ENCODE results near the gene CITED2.
"Not testable (repeated sequence)": the region's sequence is repeated elsewhere in the genome, so short reads cannot be mapped to it uniquely, and the experiment has no call there.

The CITED2 gene

DNA sequence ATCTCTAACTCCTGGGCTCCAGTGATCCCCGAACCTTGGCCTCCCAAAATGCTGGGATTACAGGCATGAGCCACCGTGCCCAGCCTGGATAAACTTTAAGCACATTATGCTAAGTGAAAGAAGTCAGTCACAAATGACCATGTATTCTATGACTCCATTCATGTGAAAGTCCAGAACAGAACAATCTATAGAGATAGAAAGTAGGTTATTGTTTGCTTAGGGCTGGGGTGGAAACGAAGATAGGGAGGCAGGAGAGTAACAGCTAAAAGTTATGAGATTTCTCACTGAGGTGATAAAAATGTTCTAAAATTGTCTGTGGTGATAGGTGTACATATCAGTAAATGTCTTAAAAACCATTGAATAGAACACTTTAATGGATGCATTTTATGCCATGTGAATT is 40.9 kb upstream of the CITED2 start:
- Histone ChIP-seq H3K27ac (no peak overlapping the region), H3K4me3 (ENCODE audit: low read depth, low read length) (no peak overlapping the region), H3K36me3 (replicated peaks) (no peaks in the 10 kb centered on the region), H3K27me3 (replicated peaks) (no peaks in the 10 kb centered on the region)
- TF ChIP-seq, protein P1, sequence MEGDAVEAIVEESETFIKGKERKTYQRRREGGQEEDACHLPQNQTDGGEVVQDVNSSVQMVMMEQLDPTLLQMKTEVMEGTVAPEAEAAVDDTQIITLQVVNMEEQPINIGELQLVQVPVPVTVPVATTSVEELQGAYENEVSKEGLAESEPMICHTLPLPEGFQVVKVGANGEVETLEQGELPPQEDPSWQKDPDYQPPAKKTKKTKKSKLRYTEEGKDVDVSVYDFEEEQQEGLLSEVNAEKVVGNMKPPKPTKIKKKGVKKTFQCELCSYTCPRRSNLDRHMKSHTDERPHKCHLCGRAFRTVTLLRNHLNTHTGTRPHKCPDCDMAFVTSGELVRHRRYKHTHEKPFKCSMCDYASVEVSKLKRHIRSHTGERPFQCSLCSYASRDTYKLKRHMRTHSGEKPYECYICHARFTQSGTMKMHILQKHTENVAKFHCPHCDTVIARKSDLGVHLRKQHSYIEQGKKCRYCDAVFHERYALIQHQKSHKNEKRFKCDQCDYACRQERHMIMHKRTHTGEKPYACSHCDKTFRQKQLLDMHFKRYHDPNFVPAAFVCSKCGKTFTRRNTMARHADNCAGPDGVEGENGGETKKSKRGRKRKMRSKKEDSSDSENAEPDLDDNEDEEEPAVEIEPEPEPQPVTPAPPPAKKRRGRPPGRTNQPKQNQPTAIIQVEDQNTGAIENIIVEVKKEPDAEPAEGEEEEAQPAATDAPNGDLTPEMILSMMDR (IDR thresholded peaks at IDR 0.05; ENCODE audit: low read depth, low read length, missing control alignments) = no peak
- in situ Hi-C loops (cut with HindIII; ENCODE audit: low pct_ligation_motif_present, low sequenced_read_pairs) = no loop called here
- no peak for DNase-seq

DNA sequence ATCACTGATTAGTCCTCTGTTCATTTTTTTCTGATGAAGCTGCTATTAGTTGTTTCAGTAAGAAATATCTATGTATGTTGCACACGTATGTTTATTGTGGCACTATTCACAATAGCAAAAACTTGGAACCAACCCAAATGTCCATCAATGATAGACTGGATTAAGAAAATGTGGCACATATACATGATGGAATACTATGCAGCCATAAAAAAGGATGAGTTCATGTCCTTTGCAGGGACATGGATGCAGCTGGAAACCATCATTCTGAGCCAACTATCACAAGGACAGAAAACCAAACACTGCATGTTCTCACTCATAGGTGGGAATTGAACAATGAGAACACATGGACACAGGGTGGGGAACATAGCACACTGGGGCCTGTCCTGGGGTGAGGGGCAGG is 37.7 kb upstream of the CITED2 start:
- in situ Hi-C loops (cut with HindIII; ENCODE audit: low pct_ligation_motif_present, low sequenced_read_pairs); H3K4me3 ChIP-seq (ENCODE audit: low read depth, low read length); H3K36me3 ChIP-seq (replicated peaks); DNase-seq; H3K27me3 ChIP-seq (replicated peaks); H3K27ac ChIP-seq: not testable (repeated sequence)

DNA sequence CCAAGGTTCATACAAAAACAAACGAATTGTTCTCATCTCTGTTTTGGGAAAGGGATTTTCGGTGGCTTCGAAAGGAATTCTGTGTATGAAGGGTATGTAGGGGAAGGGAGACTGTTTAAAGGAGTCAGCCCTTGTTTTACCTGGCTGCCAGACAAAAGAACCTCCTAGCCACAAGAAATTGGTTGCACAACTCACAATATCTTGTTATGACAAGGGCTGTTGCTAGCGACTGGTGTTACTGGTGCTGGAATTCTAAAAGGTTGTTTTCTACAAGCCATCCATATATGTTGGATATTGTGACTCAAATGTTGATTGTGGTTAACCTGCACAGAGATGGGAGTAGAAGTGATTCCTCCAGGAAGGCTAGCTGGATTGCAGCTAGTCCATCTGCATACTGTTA is 34.6 kb upstream of the CITED2 start:
- Histone ChIP-seq H3K36me3 (replicated peaks) (no peaks in the 10 kb centered on the region), H3K27me3 (replicated peaks) (no peaks in the 10 kb centered on the region), H3K4me3 (ENCODE audit: low read depth, low read length) (no peak overlapping the region), H3K27ac (peak overlapping the region; percentile 33)
- peak; percentile 67 for DNase-seq
- in situ Hi-C loops (cut with HindIII; ENCODE audit: low pct_ligation_motif_present, low sequenced_read_pairs) = no loop called here
- TF ChIP-seq, protein P1 (IDR thresholded peaks at IDR 0.05; ENCODE audit: low read depth, low read length, missing control alignments) = no peak

DNA sequence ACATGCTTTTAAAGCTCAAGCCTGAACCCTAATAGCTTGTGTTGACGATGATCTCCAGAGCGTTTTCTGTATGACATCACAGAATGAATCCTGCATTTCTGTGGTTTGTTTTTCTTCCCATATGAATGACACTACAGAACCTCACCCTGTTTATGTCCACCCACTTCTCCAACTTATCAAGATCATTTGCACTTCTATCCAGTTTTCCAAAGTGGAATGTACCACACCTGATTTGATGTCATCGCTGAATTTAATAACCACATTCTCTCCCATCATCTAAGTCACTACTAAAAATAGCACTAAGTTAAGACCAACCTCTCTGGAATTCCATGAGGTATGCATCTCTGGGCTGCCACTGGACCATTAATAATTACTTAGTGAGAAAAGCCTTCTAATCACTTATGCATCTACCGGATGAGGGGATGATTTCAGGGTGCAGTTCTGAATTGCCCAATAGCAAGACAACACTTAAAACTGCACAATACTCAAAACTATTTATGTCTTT is 33.3 kb upstream of the CITED2 start:
- H3K27ac ChIP-seq = peak overlapping the region; percentile 33
- no peaks in the 10 kb centered on the region for H3K27me3 ChIP-seq (replicated peaks)
- in situ Hi-C loops (cut with HindIII; ENCODE audit: low pct_ligation_motif_present, low sequenced_read_pairs) = no loop called here
- TF ChIP-seq, protein P1 (IDR thresholded peaks at IDR 0.05; ENCODE audit: low read depth, low read length, missing control alignments) = no peak
- H3K4me3 ChIP-seq (ENCODE audit: low read depth, low read length) = no peak overlapping the region
- DNase-seq = peak; percentile 90
- no peaks in the 10 kb centered on the region for H3K36me3 ChIP-seq (replicated peaks)

DNA sequence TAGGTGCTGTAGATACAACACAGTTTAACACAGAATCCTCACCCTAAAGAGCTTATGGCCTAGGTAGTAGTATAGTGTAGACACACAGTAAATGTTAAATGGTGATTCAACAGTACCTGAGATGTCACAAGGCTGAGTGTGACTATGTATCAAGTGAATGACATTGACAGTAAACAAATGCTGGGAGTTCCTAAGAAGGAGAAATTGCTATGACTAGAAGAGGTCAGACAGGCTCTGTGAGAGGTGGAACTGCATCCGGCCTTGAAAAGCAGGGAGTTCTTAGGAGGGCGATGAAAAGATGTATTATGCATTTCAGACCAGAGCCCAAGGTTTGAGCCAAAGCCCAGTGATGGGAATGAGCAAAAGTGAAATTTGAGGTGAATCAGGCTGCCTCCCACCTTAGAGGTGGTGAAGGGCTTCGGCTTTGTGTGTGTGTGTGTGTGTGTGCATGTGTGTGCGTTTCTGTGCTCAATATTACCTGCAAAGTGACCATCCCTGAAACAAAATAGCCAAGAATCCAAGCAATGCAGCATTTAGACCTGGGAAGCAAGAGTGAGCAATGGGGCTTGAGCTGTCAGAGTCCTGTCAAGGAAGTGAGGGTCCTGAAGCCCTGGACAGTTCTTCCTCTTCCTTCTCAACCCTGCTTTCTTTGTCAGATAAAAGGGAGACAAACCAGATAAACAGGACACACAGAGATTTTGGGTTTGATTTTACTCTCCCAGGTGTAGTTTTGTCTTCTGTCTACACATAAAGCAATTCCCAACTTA is 32.3 kb upstream of the CITED2 start:
- in situ Hi-C loops (cut with HindIII; ENCODE audit: low pct_ligation_motif_present, low sequenced_read_pairs) = no loop called here
- H3K27me3 ChIP-seq (replicated peaks) = no peaks in the 10 kb centered on the region
- H3K27ac ChIP-seq = peak overlapping the region; percentile 33
- TF ChIP-seq, protein P1 (IDR thresholded peaks at IDR 0.05; ENCODE audit: low read depth, low read length, missing control alignments) = no peak
- no peak overlapping the region for H3K4me3 ChIP-seq (ENCODE audit: low read depth, low read length)
- DNase-seq = no peak
- H3K36me3 ChIP-seq (replicated peaks) = no peaks in the 10 kb centered on the region

DNA sequence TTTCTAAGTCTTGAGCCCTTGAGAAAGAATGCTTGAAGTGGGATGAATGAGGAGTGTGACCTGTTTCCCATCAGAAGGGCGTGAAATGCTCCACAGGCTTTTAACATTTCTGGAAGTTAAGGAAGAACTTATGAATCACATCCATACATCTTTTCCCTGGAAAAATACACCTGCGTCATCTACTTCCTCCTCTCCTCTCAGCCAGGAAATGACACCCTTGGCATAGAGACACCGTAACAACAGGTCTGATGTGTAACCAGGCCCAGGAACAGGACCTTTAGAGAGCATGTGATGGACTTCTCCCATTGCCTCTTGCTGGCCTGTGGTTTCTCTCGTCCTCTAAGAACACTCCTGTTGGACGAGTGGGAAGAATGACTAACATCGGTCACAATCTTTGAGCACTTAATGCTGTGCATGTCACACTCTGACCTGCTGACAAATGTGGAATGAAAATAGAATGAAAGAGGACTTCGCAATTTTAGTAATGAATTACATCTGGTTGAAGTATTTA is 28.5 kb upstream of the CITED2 start:
- TF ChIP-seq, protein P1 (IDR thresholded peaks at IDR 0.05; ENCODE audit: low read depth, low read length, missing control alignments) = no peak
- H3K27me3 ChIP-seq (replicated peaks) = no peaks in the 10 kb centered on the region
- no peaks in the 10 kb centered on the region for H3K36me3 ChIP-seq (replicated peaks)
- DNase-seq = peak; percentile 90
- in situ Hi-C loops (cut with HindIII; ENCODE audit: low pct_ligation_motif_present, low sequenced_read_pairs) = no loop called here
- H3K4me3 ChIP-seq (ENCODE audit: low read depth, low read length) = no peak overlapping the region
- peak overlapping the region; percentile 62 for H3K27ac ChIP-seq
